ENCODE measurements around the gene DDX25. TPM values are rescaled to one million over a fixed set of nuclear protein-coding genes. Genes with fewer than 3 reads are reported as not detected.

Gene DDX25
- total RNA-seq, 1 experiment from 2014 or later = 0.39 TPM

DNA sequence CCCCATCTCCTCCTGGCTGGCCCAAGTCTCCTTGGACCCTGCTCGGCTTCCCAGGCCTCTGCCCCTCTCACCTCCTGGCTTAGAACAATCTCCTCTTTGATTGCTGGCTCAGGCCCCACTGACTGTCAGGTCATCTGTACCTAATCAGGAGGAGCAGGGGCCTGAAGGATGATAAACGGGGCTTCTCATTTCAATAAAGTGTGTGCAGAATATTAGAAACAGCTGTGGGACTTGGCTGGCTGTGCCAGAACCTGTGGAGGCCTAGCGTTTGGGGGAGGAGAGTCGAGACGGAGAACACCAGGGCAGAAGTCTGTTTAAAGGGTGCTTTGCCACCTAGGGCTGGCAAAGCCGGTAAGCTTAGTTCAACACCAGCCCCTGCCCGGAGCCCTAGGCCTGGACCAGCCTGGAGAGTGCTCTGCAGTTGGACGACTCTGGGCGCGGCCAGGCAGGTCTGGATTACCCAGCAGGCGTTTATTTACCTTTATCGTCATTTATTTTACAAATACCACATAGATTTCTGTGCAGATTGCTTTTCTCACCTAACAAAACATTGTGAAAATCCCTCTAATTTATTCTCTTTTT lies 31.4 kb downstream of the DDX25 start:
- BruUV-seq (replicated peaks) = no TSS peak
- Histone ChIP-seq H3K4me3 (ENCODE audit: low read depth, low read length, poor library complexity, severe bottlenecking) (no peak overlapping the region), H3K36me3 (ENCODE audit: insufficient read depth, low read length, poor library complexity, severe bottlenecking) (no peaks in the 10 kb centered on the region), H3K27me3 (replicated peaks; ENCODE audit: insufficient read depth, low read depth, low read length, poor library complexity) (no peaks in the 10 kb centered on the region), H3K27ac (ENCODE audit: low read depth, low read length, poor library complexity, severe bottlenecking) (no peak overlapping the region), H3K9me3 (ENCODE audit: low read depth, low read length, poor library complexity, severe bottlenecking) (no peaks in the 10 kb centered on the region), H3K4me1 (ENCODE audit: insufficient read depth, low read length, poor library complexity, severe bottlenecking) (no peaks in the 10 kb centered on the region)
- intact Hi-C loops (cut with micrococcal nuclease; ENCODE audit: unreplicated experiment) = no loop called here
- TF ChIP-seq, protein P1, sequence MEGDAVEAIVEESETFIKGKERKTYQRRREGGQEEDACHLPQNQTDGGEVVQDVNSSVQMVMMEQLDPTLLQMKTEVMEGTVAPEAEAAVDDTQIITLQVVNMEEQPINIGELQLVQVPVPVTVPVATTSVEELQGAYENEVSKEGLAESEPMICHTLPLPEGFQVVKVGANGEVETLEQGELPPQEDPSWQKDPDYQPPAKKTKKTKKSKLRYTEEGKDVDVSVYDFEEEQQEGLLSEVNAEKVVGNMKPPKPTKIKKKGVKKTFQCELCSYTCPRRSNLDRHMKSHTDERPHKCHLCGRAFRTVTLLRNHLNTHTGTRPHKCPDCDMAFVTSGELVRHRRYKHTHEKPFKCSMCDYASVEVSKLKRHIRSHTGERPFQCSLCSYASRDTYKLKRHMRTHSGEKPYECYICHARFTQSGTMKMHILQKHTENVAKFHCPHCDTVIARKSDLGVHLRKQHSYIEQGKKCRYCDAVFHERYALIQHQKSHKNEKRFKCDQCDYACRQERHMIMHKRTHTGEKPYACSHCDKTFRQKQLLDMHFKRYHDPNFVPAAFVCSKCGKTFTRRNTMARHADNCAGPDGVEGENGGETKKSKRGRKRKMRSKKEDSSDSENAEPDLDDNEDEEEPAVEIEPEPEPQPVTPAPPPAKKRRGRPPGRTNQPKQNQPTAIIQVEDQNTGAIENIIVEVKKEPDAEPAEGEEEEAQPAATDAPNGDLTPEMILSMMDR (conservative IDR thresholded peaks at IDR 0.05; ENCODE audit: low read depth, low read length) = no peak
- no peak for TF ChIP-seq EZH2 (IDR thresholded peaks at IDR 0.05; ENCODE audit: borderline replicate concordance, low read depth, low read length, poor library complexity, severe bottlenecking)
- ChIA-PET POLR2A (ENCODE audit: low non-redundant PET) (no interaction called here), CTCF (interaction anchor here (0.6 to 1.0 kb wide), 2 partner anchors 251 to 261 kb away, joined by 3 read pairs; no protein-coding TSS in a partner anchor)
- DNase-seq (ENCODE audit: low spot score) = peak; percentile 36

DNA sequence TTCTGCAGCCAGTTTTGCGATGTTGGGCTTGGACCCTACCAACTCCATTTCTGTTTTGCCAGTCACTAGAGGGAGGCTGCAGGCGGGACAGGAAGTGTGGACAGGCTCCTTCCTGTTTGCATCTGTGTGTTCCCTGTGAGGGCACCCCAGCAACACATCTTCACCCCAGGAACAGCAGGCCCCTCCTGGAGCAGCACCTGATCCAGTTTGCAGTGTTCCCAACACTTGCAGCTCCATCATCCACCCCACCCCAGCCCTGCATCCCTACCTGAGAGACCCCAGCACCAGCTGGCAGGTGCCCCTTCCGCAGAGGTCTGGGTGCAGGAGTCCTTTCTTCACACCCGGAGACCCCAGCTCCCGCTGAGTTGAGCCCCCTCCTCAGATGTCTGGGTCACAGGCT lies 34.1 kb downstream of the DDX25 start:
- H3K27ac ChIP-seq (ENCODE audit: low read depth, low read length, poor library complexity, severe bottlenecking) = no peak overlapping the region
- intact Hi-C loops (cut with micrococcal nuclease; ENCODE audit: unreplicated experiment) = no loop called here
- no peaks in the 10 kb centered on the region for H3K4me1 ChIP-seq (ENCODE audit: insufficient read depth, low read length, poor library complexity, severe bottlenecking)
- no TSS peak for BruUV-seq (replicated peaks)
- no peak for DNase-seq (ENCODE audit: low spot score)
- H3K36me3 ChIP-seq (ENCODE audit: insufficient read depth, low read length, poor library complexity, severe bottlenecking) = no peaks in the 10 kb centered on the region
- no peaks in the 10 kb centered on the region for H3K27me3 ChIP-seq (replicated peaks; ENCODE audit: insufficient read depth, low read depth, low read length, poor library complexity)
- TF ChIP-seq EZH2 (IDR thresholded peaks at IDR 0.05; ENCODE audit: borderline replicate concordance, low read depth, low read length, poor library complexity, severe bottlenecking) = no peak
- TF ChIP-seq, protein P1 (conservative IDR thresholded peaks at IDR 0.05; ENCODE audit: low read depth, low read length) = no peak
- H3K4me3 ChIP-seq (ENCODE audit: low read depth, low read length, poor library complexity, severe bottlenecking) = no peak overlapping the region
- CTCF ChIA-PET = no interaction called here
- POLR2A ChIA-PET (ENCODE audit: low non-redundant PET) = no interaction called here
- H3K9me3 ChIP-seq (ENCODE audit: low read depth, low read length, poor library complexity, severe bottlenecking) = no peaks in the 10 kb centered on the region

DNA sequence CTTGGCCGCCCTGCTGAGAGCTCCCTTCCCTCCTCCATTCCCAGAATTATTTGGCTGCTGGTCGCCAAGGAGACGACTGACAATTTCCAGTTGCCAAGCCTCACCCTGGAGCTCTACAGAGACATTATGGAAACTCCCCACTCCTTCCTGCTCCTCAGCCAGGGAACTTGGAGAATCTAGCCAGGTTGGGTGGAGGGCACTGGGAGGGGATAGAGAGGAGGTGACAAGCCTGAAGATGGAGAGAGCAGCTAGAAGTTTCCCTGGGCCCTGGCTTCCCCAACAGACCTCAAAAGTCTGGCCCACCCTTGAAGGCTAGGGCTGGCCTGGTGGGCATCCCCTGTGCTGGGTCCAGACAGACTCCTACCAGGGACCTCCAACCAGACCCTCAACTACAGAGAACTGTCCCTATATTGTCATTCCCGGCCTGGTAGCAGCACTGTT lies 34.8 kb downstream of the DDX25 start:
- ChIA-PET POLR2A (ENCODE audit: low non-redundant PET) (no interaction called here), CTCF (no interaction called here)
- Histone ChIP-seq H3K27me3 (replicated peaks; ENCODE audit: insufficient read depth, low read depth, low read length, poor library complexity) (no peaks in the 10 kb centered on the region), H3K27ac (ENCODE audit: low read depth, low read length, poor library complexity, severe bottlenecking) (no peak overlapping the region), H3K4me1 (ENCODE audit: insufficient read depth, low read length, poor library complexity, severe bottlenecking) (no peaks in the 10 kb centered on the region), H3K4me3 (ENCODE audit: low read depth, low read length, poor library complexity, severe bottlenecking) (no peak overlapping the region), H3K36me3 (ENCODE audit: insufficient read depth, low read length, poor library complexity, severe bottlenecking) (no peaks in the 10 kb centered on the region), H3K9me3 (ENCODE audit: low read depth, low read length, poor library complexity, severe bottlenecking) (no peaks in the 10 kb centered on the region)
- no peak for DNase-seq (ENCODE audit: low spot score)
- TF ChIP-seq EZH2 (IDR thresholded peaks at IDR 0.05; ENCODE audit: borderline replicate concordance, low read depth, low read length, poor library complexity, severe bottlenecking) = no peak
- TF ChIP-seq, protein P1 (conservative IDR thresholded peaks at IDR 0.05; ENCODE audit: low read depth, low read length) = no peak
- intact Hi-C loops (cut with micrococcal nuclease; ENCODE audit: unreplicated experiment) = no loop called here
- no TSS peak for BruUV-seq (replicated peaks)

Measured in A673 (cell line).